ENCODE data around the gene ARRDC1. TPM values are rescaled to one million over a fixed set of nuclear protein-coding genes. Genes with fewer than 3 reads are reported as not detected.

Gene ARRDC1
- total RNA-seq, 1 donor from 2014 or later: 12.9 TPM

DNA sequence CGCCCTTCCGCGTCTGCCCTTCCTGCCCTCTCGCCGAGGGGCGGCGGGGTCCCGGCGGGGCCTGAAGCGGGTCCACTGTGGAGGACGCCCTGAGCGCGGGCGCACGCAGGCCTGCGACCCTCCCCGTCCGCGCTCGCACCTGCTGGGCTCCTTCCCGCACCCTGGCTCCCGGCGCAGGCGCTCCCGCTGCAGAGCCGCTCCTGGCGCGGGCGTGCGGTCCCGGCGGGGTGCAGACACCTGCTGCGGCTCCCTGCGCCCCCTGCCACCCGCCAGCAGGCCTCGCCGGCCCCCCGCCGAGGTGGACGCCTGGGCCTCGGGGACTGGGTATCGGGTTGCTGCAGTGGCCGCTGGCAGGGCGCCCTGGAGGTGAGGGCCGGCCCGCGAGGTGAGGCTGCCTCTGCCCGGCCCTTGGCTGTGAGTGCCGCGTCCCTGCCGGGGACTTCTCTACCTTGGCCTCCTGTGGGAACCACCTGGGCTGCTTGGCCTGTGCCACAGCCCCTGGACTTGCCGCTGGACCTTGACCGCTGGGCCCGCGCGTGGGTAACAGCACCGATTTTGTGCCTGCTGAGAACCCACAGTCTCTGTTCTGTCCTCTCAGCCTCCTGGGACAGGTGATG is 627 bp downstream of the ARRDC1 start:
- peaks cover 30% of the 10 kb centered on the region for H3K27me3 Mint-ChIP-seq (ENCODE audit: insufficient read depth, low read depth)
- Histone ChIP-seq H3K79me2 (ENCODE audit: low read depth) (peaks cover 3% of the 10 kb centered on the region), H3K9ac (peak overlapping the region; percentile 21)

DNA sequence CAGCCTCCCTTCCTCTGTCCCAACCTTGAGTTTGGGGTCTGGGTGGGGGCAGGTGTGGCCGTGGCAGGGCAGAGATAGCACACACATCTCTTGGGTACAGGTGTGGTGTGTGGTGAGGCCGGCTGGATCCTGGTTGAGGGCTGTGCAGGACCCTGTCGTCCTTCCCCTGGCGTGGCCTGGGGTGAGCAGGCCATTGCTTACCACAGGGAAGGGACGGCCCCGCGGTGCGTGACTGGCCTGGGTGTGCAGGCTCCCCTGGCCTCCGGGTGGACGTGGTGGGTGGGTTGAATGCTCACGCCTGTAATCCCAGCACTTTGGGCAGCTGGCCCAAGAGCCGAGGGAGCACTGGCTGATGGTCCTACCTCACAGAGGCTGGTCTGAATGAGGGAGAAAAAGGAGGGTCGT is 1.2 kb downstream of the ARRDC1 start:
- TF ChIP-seq, protein P1, sequence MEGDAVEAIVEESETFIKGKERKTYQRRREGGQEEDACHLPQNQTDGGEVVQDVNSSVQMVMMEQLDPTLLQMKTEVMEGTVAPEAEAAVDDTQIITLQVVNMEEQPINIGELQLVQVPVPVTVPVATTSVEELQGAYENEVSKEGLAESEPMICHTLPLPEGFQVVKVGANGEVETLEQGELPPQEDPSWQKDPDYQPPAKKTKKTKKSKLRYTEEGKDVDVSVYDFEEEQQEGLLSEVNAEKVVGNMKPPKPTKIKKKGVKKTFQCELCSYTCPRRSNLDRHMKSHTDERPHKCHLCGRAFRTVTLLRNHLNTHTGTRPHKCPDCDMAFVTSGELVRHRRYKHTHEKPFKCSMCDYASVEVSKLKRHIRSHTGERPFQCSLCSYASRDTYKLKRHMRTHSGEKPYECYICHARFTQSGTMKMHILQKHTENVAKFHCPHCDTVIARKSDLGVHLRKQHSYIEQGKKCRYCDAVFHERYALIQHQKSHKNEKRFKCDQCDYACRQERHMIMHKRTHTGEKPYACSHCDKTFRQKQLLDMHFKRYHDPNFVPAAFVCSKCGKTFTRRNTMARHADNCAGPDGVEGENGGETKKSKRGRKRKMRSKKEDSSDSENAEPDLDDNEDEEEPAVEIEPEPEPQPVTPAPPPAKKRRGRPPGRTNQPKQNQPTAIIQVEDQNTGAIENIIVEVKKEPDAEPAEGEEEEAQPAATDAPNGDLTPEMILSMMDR (IDR thresholded peaks at IDR 0.05): no peak
- TF ChIP-seq EZH2phosphoT487 (IDR thresholded peaks at IDR 0.05) (no peak), EZH2 (IDR thresholded peaks at IDR 0.05) (no peak)
- Histone ChIP-seq H3K4me3 (peak overlapping the region; percentile 63), H3K9me3 (ENCODE audit: low read depth) (no peaks in the 10 kb centered on the region), H4K20me1 (ENCODE audit: low read depth) (peaks cover 31% of the 10 kb centered on the region), H3K4me1 (peaks cover 14% of the 10 kb centered on the region), H3K9ac (no peak overlapping the region), H3K27ac (no peak overlapping the region), H3K79me2 (ENCODE audit: low read depth) (peaks cover 3% of the 10 kb centered on the region), H3K36me3 (no peaks in the 10 kb centered on the region), H2AFZ (replicated peaks) (no peak overlapping the region), H3F3A (ENCODE audit: low read depth) (peaks cover 14% of the 10 kb centered on the region), H3K4me2 (peak overlapping the region; percentile 99), H3K27me3 (peaks cover 28% of the 10 kb centered on the region)
- Mint-ChIP-seq H3K27me3 (ENCODE audit: insufficient read depth, low read depth) (peaks cover 33% of the 10 kb centered on the region), H3K4me3 (peak overlapping the region; percentile 82), H3K4me1 (peaks cover 34% of the 10 kb centered on the region), H3K36me3 (no peaks in the 10 kb centered on the region), H3K27ac (no peak overlapping the region), H3K9me3 (no peaks in the 10 kb centered on the region)
- DNase-seq (ENCODE audit: low spot score): no peak

More for the DNA sequence above, 627 bp downstream of the ARRDC1 start:
- Histone ChIP-seq H3K4me2 (peak overlapping the region; percentile 99), H3F3A (ENCODE audit: low read depth) (peaks cover 14% of the 10 kb centered on the region), H3K9me3 (ENCODE audit: low read depth) (no peaks in the 10 kb centered on the region), H4K20me1 (ENCODE audit: low read depth) (peaks cover 31% of the 10 kb centered on the region), H3K27ac (no peak overlapping the region), H2AFZ (replicated peaks) (peak overlapping the region; percentile 92), H3K4me1 (peaks cover 14% of the 10 kb centered on the region), H3K4me3 (peak overlapping the region; percentile 63), H3K27me3 (peaks cover 28% of the 10 kb centered on the region), H3K36me3 (no peaks in the 10 kb centered on the region)
- peak; percentile 56 for DNase-seq (ENCODE audit: low spot score)
- no peak overlapping the region for H3K27ac Mint-ChIP-seq
- H3K9me3 Mint-ChIP-seq: no peaks in the 10 kb centered on the region
- peak overlapping the region; percentile 82 for H3K4me3 Mint-ChIP-seq
- peaks cover 29% of the 10 kb centered on the region for H3K4me1 Mint-ChIP-seq
- no peaks in the 10 kb centered on the region for H3K36me3 Mint-ChIP-seq
- no peak for TF ChIP-seq EZH2phosphoT487 (IDR thresholded peaks at IDR 0.05)
- TF ChIP-seq, protein P1 (IDR thresholded peaks at IDR 0.05): no peak
- TF ChIP-seq EZH2 (IDR thresholded peaks at IDR 0.05): no peak

DNA sequence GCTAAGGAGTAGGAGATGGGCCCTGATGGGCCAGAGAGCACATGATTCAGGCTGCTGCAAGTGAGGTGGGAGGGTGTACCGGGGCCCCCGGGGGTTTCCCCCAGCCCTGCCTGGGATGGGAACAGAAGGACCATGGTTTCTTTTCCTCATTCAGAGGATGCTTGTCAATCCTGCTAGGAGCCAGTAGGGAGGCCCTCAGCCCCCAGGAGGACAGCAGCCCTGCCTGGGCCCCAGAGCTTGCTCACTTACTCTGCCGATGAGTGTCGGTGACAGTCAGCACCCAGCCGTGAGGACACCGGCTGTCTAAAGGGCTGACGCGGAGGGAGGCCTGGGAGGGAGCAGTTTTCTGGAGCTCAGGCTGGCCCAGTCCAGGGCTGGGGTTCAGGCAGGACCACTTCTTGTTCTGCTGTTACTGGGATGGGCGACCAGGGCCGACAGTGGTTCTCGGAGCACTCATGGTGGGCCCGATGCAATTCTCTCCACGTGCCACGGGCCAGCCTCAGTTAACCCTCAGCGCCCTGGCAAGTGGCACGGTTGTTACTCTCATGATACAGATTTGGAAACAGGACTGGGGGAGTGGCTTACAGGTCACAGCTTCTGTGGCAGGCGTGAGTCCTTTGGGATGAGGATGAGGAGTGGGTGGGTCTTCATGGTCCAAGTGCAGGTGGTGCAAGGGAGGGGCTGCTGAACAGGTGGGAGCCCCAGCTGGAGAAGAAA is 1.8 kb downstream of the ARRDC1 start:
- no peak for DNase-seq (ENCODE audit: low spot score)

More for the DNA sequence above, 1.8 kb downstream of the ARRDC1 start:
- peaks cover 28% of the 10 kb centered on the region for H3K27me3 ChIP-seq
- H3K9me3 ChIP-seq (ENCODE audit: low read depth): no peaks in the 10 kb centered on the region
- peak overlapping the region; percentile 99 for H3K4me2 ChIP-seq
- peaks cover 35% of the 10 kb centered on the region for H3K27me3 Mint-ChIP-seq (ENCODE audit: insufficient read depth, low read depth)
- peaks cover 14% of the 10 kb centered on the region for H3F3A ChIP-seq (ENCODE audit: low read depth)
- no peak overlapping the region for H3K9ac ChIP-seq
- H3K4me3 ChIP-seq: no peak overlapping the region
- peaks cover 3% of the 10 kb centered on the region for H3K79me2 ChIP-seq (ENCODE audit: low read depth)
- no peak overlapping the region for H3K27ac ChIP-seq
- no peaks in the 10 kb centered on the region for H3K36me3 ChIP-seq
- H3K4me1 Mint-ChIP-seq: peaks cover 34% of the 10 kb centered on the region
- H3K4me3 Mint-ChIP-seq: peak overlapping the region; percentile 82
- no peaks in the 10 kb centered on the region for H3K36me3 Mint-ChIP-seq
- no peak overlapping the region for H3K27ac Mint-ChIP-seq
- H4K20me1 ChIP-seq (ENCODE audit: low read depth): peaks cover 31% of the 10 kb centered on the region
- no peak for TF ChIP-seq EZH2 (IDR thresholded peaks at IDR 0.05)
- TF ChIP-seq EZH2phosphoT487 (IDR thresholded peaks at IDR 0.05): no peak
- TF ChIP-seq, protein P1 (IDR thresholded peaks at IDR 0.05): no peak
- no peak overlapping the region for H2AFZ ChIP-seq (replicated peaks)
- H3K4me1 ChIP-seq: peaks cover 14% of the 10 kb centered on the region
- no peaks in the 10 kb centered on the region for H3K9me3 Mint-ChIP-seq
